Prostate gland (tissue), 2 donors: ENCODE measurements around the gene CHCHD10.

Experiments used
- POLR2A ChIP-seq: fragments of 450-650 bp; IDR thresholded peaks from one replicate; pipeline ENCODE4 v1.6.1; 2016; ENCODE audit warnings: antibody characterized with exemption, mild to moderate bottlenecking
- TF ChIP-seq, protein P1 (sequence below), 4 experiments: fragments of 200-600 bp in 2 of 4; fragments of 450-650 bp in 2 of 4; sonication (generic) in 2 of 4; IDR thresholded peaks; 1 replicate in 3 of 4; 2 replicates in 1 of 4; pipeline ENCODE4 v1.5.1; 2016 to 2019; ENCODE audit warnings: antibody characterized with exemption in 4 of 4, mild to moderate bottlenecking in 2 of 4, moderate library complexity in 2 of 4

- TF ChIP-seq, protein P1, sequence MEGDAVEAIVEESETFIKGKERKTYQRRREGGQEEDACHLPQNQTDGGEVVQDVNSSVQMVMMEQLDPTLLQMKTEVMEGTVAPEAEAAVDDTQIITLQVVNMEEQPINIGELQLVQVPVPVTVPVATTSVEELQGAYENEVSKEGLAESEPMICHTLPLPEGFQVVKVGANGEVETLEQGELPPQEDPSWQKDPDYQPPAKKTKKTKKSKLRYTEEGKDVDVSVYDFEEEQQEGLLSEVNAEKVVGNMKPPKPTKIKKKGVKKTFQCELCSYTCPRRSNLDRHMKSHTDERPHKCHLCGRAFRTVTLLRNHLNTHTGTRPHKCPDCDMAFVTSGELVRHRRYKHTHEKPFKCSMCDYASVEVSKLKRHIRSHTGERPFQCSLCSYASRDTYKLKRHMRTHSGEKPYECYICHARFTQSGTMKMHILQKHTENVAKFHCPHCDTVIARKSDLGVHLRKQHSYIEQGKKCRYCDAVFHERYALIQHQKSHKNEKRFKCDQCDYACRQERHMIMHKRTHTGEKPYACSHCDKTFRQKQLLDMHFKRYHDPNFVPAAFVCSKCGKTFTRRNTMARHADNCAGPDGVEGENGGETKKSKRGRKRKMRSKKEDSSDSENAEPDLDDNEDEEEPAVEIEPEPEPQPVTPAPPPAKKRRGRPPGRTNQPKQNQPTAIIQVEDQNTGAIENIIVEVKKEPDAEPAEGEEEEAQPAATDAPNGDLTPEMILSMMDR (IDR thresholded peaks at IDR 0.05) = no peak
- TF ChIP-seq POLR2A = no peak
These were observed 11.3 kb upstream of the CHCHD10 start for GRCh38 chr22:23779083-23779482.
